ENCODE data around the gene PICALM. TPM values are rescaled to one million over a fixed set of nuclear protein-coding genes. Genes with fewer than 3 reads are reported as not detected.

Gene PICALM
- total and polyA plus RNA-seq, 2 of the 8 experiments (the other 6 are each of a cell fraction or from before 2014, with no cell fraction given) = 69.4 to 71.3 TPM

DNA sequence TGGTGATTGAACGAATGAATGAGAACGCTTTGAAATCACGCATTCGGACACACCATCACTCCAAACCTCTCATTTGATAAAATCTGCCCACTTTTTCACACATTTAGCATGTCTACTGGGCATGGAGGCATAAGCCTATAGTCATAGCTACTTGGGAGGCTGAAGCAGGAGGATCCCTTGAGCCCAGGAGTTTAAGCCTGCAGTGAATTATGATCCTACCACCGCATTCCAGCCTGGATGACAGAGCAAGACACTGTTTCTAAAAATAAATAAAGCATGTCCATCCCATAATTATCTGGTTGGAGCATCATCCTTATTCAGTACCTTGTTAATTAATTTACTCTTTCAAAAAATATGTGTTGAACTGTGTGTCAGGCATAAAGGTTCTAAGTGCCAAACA, 3.3 kb upstream of the PICALM start:
- no peak overlapping the region for H3K27ac ChIP-seq (ENCODE audit: low read depth, low read length)
- H3K56ac ChIP-seq (replicated peaks; ENCODE audit: insufficient read length, low read depth, low read length) = no peak overlapping the region
- peaks cover 0 to 9% (median 2%) of the 10 kb centered on the region in 4 experiments; a peak in 6 of 7 replicates for H3K4me1 ChIP-seq (replicated peaks in 1 of 4; ENCODE audit: control insufficient read depth in 3 of 4, insufficient read depth in 4 of 4, low read length in 3 of 4)
- H3K4ac ChIP-seq (replicated peaks; ENCODE audit: insufficient read length, low read depth, low read length) = no peak overlapping the region
- no peaks in the 10 kb centered on the region for H4K20me1 ChIP-seq (replicated peaks in 1 of 2; ENCODE audit: control insufficient read depth in 1 of 2, insufficient read depth in 2 of 2, low read length in 2 of 2)
- H3K4me2 ChIP-seq (ENCODE audit: insufficient read depth in 1 of 2, low read depth in 2 of 2, low read length in 2 of 2) = no peak overlapping the region
- H3K14ac ChIP-seq (ENCODE audit: insufficient read length) = no peak overlapping the region
- no peak overlapping the region for H2BK12ac ChIP-seq (ENCODE audit: low read depth, low read length)
- no peaks in the 10 kb centered on the region for H3K27me3 ChIP-seq (replicated peaks in 1 of 4; ENCODE audit: control insufficient read depth in 3 of 4, extremely low read depth in 1 of 4, insufficient read depth in 3 of 4, low read length in 3 of 4)
- FAIRE-seq (no peak), DNase-seq (ENCODE audit: low read depth in 1 of 2, low spot score in 2 of 2) (no peak)
- no peak overlapping the region for H2BK5ac ChIP-seq (ENCODE audit: low read depth, low read length)
- no peak overlapping the region for H3K4me3 ChIP-seq (ENCODE audit: extremely low read depth in 1 of 4, insufficient read depth in 2 of 4, low read depth in 3 of 4, low read length in 4 of 4)
- no peaks in the 10 kb centered on the region for H3K36me3 ChIP-seq (ENCODE audit: control insufficient read depth in 2 of 4, insufficient read depth in 4 of 4, low read length in 3 of 4)
- 87% methylated on average over 5 of the region's 5 CpGs; no CpG with 5 or more reads in 1 of the 2 experiments for WGBS, 2 experiments (ENCODE audit: extremely low coverage in 1 of 2, insufficient coverage in 1 of 2, insufficient read length in 1 of 2, insufficient replicate concordance in 2 of 2, low coverage in 1 of 2, low lambda C conversion rate in 2 of 2, missing lambda C conversion rate in 1 of 2)
- no peak overlapping the region for H2AFZ ChIP-seq (ENCODE audit: low read length)
- H2BK120ac ChIP-seq (replicated peaks; ENCODE audit: low read depth, low read length) = no peak overlapping the region
- H3K23ac ChIP-seq (ENCODE audit: insufficient read length) = no peak overlapping the region
- ChIA-PET POLR2A (ENCODE audit: partially characterized antibody) (no interaction called here), CTCF (ENCODE audit: partially characterized antibody) (no interaction called here)
- no peak overlapping the region for H2BK20ac ChIP-seq (ENCODE audit: low read length)
- no peak overlapping the region for H3K9ac ChIP-seq (replicated peaks in 1 of 4; ENCODE audit: extremely low read depth in 1 of 4, low read depth in 3 of 4, low read length in 3 of 4)
- H4K8ac ChIP-seq (ENCODE audit: extremely low read depth, insufficient read depth, low read length) = no peak overlapping the region
- no peaks in the 10 kb centered on the region for H3K79me1 ChIP-seq (ENCODE audit: low read depth, low read length)
- H2AK5ac ChIP-seq (ENCODE audit: low read depth, low read length) = no peak overlapping the region
- no peak overlapping the region for H2BK15ac ChIP-seq (ENCODE audit: low read length)
- H3K23me2 ChIP-seq (ENCODE audit: low read depth, low read length) = peaks cover 3% of the 10 kb centered on the region; the same call in 1 of the 2 replicates
- TF ChIP-seq EZH2 (IDR thresholded peaks at IDR 0.05; ENCODE audit: low read depth, low read length, severe bottlenecking) = no peak
- no peak for TF ChIP-seq PHF8 (conservative IDR thresholded peaks at IDR 0.05; ENCODE audit: low read depth, low read length)
- no peak for TF ChIP-seq HDAC6 (IDR thresholded peaks at IDR 0.05; ENCODE audit: low read depth, low read length)
- TF ChIP-seq, protein P1, sequence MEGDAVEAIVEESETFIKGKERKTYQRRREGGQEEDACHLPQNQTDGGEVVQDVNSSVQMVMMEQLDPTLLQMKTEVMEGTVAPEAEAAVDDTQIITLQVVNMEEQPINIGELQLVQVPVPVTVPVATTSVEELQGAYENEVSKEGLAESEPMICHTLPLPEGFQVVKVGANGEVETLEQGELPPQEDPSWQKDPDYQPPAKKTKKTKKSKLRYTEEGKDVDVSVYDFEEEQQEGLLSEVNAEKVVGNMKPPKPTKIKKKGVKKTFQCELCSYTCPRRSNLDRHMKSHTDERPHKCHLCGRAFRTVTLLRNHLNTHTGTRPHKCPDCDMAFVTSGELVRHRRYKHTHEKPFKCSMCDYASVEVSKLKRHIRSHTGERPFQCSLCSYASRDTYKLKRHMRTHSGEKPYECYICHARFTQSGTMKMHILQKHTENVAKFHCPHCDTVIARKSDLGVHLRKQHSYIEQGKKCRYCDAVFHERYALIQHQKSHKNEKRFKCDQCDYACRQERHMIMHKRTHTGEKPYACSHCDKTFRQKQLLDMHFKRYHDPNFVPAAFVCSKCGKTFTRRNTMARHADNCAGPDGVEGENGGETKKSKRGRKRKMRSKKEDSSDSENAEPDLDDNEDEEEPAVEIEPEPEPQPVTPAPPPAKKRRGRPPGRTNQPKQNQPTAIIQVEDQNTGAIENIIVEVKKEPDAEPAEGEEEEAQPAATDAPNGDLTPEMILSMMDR (IDR thresholded peaks at IDR 0.05; ENCODE audit: control extremely low read depth in 1 of 3, insufficient read depth in 1 of 3, low read depth in 1 of 3, low read length in 3 of 3) = no peak
- TF ChIP-seq SUZ12 (IDR thresholded peaks at IDR 0.05; ENCODE audit: low read length) = no peak
- no peak for TF ChIP-seq TAF1 (IDR thresholded peaks at IDR 0.05; ENCODE audit: low read depth, low read length)
- no peak overlapping the region for H4K5ac ChIP-seq (ENCODE audit: insufficient read length, low read depth, low read length)
- no peak overlapping the region for H4K91ac ChIP-seq (replicated peaks; ENCODE audit: insufficient read length, low read length)
- no peaks in the 10 kb centered on the region for H3K9me3 ChIP-seq (ENCODE audit: insufficient read depth in 2 of 2, low read depth in 1 of 2, low read length in 1 of 2)
- peaks cover 0 to 13% of the 10 kb centered on the region in 2 experiments; a peak in 3 of 4 replicates for H3K79me2 ChIP-seq (ENCODE audit: control insufficient read depth in 1 of 2, insufficient read depth in 2 of 2, low read length in 2 of 2)
- no peak overlapping the region for H3K18ac ChIP-seq (ENCODE audit: extremely low read depth, low read length)

Data from H1 (cell line).